Measurements from ENCODE around the gene TM7SF2. TPM values are rescaled to one million over a fixed set of nuclear protein-coding genes. Genes with fewer than 3 reads are reported as not detected.

Gene TM7SF2
- total and polyA plus RNA-seq, 2 of the 13 experiments (the other 11 are each of a cell fraction or from before 2014, with no cell fraction given), result 56.0 to 66.9 TPM

- TF ChIP-seq ZMYM2 (CRISPR knock-in tag; IDR thresholded peaks at IDR 0.05), result no peak
- no peak for TF ChIP-seq ZNF615 (CRISPR knock-in tag; IDR thresholded peaks at IDR 0.05; ENCODE audit: borderline replicate concordance)
- TF ChIP-seq TCF12 (IDR thresholded peaks at IDR 0.05), result no peak
- no peak for TF ChIP-seq TCF12 (CRISPR knock-in tag; IDR thresholded peaks at IDR 0.05)
- no peak for TF ChIP-seq ZNF672 (CRISPR knock-in tag; IDR thresholded peaks at IDR 0.05)
- TF ChIP-seq TOE1 (CRISPR knock-in tag; IDR thresholded peaks at IDR 0.05), result no peak
These were observed 39.7 kb downstream of the TM7SF2 start (continued) for GRCh38 chr11:65151331-65151899.

- no peak overlapping the region for H2AFZ ChIP-seq (ENCODE audit: low read length)
- intact Hi-C loops (cut with micrococcal nuclease; ENCODE audit: unreplicated experiment), result no loop called here
- no peak overlapping the region for H3K27ac ChIP-seq (ENCODE audit: extremely low read length, insufficient read depth, low read length)
- BruUV-seq (replicated peaks), result no TSS peak
- H3K4me3 ChIP-seq (replicated peaks in 1 of 3; ENCODE audit: insufficient read depth in 1 of 3, low read depth in 2 of 3, low read length in 3 of 3), result no peak overlapping the region
- TF ChIP-seq TOPORS (CRISPR knock-in tag; IDR thresholded peaks at IDR 0.05) (no peak), KMT2A (CRISPR knock-in tag; IDR thresholded peaks at IDR 0.05) (no peak), ZNF614 (CRISPR knock-in tag; IDR thresholded peaks at IDR 0.05; ENCODE audit: borderline replicate concordance) (no peak), MXD3 (CRISPR knock-in tag; IDR thresholded peaks at IDR 0.05) (no peak), ZNF280B (CRISPR knock-in tag; IDR thresholded peaks at IDR 0.05; ENCODE audit: borderline replicate concordance) (no peak), E2F2 (CRISPR knock-in tag; IDR thresholded peaks at IDR 0.05; ENCODE audit: borderline replicate concordance) (no peak), CAMTA2 (CRISPR knock-in tag; IDR thresholded peaks at IDR 0.05; ENCODE audit: borderline replicate concordance) (no peak), ZNF512 (CRISPR knock-in tag; IDR thresholded peaks at IDR 0.05) (no peak), HMGXB4 (CRISPR knock-in tag; IDR thresholded peaks at IDR 0.05; ENCODE audit: borderline replicate concordance in 1 of 2, low read depth in 1 of 2) (no peak), ZNF841 (CRISPR knock-in tag; IDR thresholded peaks at IDR 0.05; ENCODE audit: borderline replicate concordance) (no peak)
- ATAC-seq (no peak), FAIRE-seq (no peak), DNase-seq (ENCODE audit: low spot score) (no peak)
- H3K4me1 ChIP-seq (ENCODE audit: insufficient read depth, low read length), result peaks cover 34% of the 10 kb centered on the region
- WGBS (ENCODE audit: low lambda C conversion rate), result 66% methylated on average over 2 of the region's 2 CpGs
- H3K9ac ChIP-seq (ENCODE audit: insufficient read depth, low read depth, low read length), result no peak overlapping the region
- POLR2A ChIA-PET, result interaction anchor here (3.0 kb wide), 1 partner anchor 17 kb away, joined by 12 read pairs; the partner anchor contains the start of gene SYVN1
- H4K20me1 ChIP-seq (ENCODE audit: insufficient read depth, low read length), result no peaks in the 10 kb centered on the region
- peak overlapping the region; percentile 6; the same call in 1 of the 2 replicates for H3K4me2 ChIP-seq (ENCODE audit: low read depth, low read length)
- no peaks in the 10 kb centered on the region for H3K27me3 ChIP-seq (ENCODE audit: control insufficient read depth in 1 of 2, insufficient read depth in 2 of 2, low read length in 2 of 2)
- CTCF ChIA-PET (ENCODE audit: low intra/inter-chr PET ratio, low total read pairs), result no interaction called here
- H3K79me2 ChIP-seq (ENCODE audit: insufficient read depth, low read length), result no peaks in the 10 kb centered on the region
- H3K9me3 ChIP-seq (ENCODE audit: low read length), result peaks cover 4% of the 10 kb centered on the region; the same call in 1 of the 2 replicates
- H3K36me3 ChIP-seq (replicated peaks in 1 of 2; ENCODE audit: control insufficient read depth in 1 of 2, insufficient read depth in 2 of 2, low read length in 2 of 2), result no peaks in the 10 kb centered on the region
- in situ Hi-C loops (cut with HindIII; ENCODE audit: extremely low pct_ligation_motif_present, low pct_unique_long_range_greater_than_20kb), result no loop called here
These were observed 40.5 kb downstream of the TM7SF2 start for GRCh38 chr11:65152122-65152521.

Data from HepG2 (cell line).